ENCODE measurements around the gene NOC2L. TPM values are rescaled to one million over a fixed set of nuclear protein-coding genes. Genes with fewer than 3 reads are reported as not detected.

The NOC2L gene
- total and polyA plus RNA-seq, 10 donors: 26.2 to 73.4 (median 45.9) TPM

DNA sequence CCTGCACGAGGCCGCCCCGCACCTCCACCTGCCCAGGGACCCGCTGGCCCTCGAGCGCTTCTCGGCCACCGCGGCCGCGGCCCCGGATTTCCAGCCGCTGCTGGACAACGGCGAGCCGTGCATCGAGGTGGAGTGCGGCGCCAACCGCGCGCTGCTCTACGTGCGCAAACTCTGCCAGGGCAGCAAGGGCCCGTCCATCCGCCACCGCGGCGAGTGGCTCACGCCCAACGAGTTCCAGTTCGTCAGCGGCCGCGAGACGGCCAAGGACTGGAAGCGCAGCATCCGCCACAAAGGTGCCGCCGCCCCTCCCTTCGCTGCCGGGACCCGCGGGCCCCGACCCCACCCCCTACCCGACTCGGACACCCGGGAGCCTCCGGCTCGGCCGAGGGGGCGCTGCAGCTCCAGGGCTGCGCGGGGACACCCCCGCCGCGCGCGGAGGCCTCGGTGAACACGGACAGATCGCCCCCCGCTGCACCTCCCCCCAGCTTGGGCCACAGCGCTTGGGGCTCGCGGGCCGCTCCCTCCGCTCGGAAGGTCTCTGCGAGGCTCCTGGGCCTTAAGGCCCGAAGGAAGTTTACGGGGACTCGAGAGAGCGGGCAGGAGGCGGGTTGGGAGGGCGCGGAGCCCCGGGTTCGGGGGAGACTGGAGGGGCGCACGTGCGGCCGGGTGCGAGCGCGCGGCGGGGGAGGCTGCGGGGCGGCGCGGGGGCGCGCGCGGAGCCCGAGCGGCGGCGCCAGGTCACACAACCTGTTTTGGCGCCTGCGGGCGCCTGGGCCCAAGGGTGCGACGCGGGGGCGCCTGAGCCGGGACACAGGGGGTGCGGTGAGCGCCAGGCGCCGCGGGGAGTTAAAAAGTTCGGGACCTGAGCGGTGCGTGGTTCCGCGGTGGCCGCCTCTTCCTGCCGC lies 34.1 kb downstream of the NOC2L start:
- intact Hi-C loops (cut with DNase I; ENCODE audit: low total_unique reads): no loop called here
- Histone ChIP-seq H3K4me1 (peaks cover 21 to 69% (median 51%) of the 10 kb centered on the region in 6 donors), H3K27me3 (replicated peaks in 1 of 7) (peaks cover 0 to 100% (median 83%) of the 10 kb centered on the region in 7 donors), H3K27ac (peak overlapping the region in 4 of 8 donors; percentile 28 to 80 (median 62)), H3K4me3 (peak overlapping the region; percentile 22 to 75 (median 53)), H3K9me3 (no peaks in the 10 kb centered on the region), H3K36me3 (no peaks in the 10 kb centered on the region)
- 0 to 3% (median 0%) methylated on average over 18 to 119 of the region's 120 CpGs for WGBS, 5 donors
- no peak for TF ChIP-seq POLR2A (IDR thresholded peaks at IDR 0.05)
- TF ChIP-seq, protein P1, sequence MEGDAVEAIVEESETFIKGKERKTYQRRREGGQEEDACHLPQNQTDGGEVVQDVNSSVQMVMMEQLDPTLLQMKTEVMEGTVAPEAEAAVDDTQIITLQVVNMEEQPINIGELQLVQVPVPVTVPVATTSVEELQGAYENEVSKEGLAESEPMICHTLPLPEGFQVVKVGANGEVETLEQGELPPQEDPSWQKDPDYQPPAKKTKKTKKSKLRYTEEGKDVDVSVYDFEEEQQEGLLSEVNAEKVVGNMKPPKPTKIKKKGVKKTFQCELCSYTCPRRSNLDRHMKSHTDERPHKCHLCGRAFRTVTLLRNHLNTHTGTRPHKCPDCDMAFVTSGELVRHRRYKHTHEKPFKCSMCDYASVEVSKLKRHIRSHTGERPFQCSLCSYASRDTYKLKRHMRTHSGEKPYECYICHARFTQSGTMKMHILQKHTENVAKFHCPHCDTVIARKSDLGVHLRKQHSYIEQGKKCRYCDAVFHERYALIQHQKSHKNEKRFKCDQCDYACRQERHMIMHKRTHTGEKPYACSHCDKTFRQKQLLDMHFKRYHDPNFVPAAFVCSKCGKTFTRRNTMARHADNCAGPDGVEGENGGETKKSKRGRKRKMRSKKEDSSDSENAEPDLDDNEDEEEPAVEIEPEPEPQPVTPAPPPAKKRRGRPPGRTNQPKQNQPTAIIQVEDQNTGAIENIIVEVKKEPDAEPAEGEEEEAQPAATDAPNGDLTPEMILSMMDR (IDR thresholded peaks at IDR 0.05 in 8 of 11, conservative IDR thresholded peaks at IDR 0.05 in 3 of 11): peak in 1 of 11 experiments; percentile 23
- peak in 2 of 3 donors; percentile 12 to 42 for TF ChIP-seq POLR2AphosphoS5 (IDR thresholded peaks at IDR 0.05)
- DNase-seq: no peak

DNA sequence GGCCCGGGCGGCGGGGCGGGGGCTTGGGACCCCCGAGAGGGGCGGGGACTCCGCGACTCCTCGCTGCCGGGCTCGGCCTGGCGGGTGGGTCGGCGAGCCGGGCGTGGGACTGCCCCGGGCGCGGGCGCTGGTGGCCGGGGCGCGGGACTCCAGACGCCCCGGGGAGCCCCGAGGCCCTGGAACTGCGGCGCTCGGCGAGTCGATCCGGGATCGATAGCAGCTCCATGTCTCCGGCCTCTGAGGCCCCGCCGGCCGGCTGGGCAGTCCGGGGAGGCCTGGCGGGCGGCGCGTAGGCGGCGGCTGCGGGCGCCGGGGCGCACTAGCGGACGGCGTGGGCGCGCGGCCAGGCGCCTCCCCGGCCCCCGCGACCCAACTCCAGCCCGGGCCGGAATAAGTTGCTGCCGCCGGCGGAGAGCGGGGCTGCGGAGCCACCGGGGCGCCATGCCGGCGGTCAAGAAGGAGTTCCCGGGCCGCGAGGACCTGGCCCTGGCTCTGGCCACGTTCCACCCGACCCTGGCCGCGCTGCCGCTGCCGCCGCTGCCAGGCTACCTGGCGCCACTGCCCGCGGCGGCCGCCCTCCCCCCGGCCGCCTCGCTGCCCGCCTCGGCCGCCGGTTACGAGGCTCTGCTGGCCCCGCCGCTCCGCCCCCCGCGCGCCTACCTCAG lies 34.9 kb downstream of the NOC2L start:
- intact Hi-C loops (cut with DNase I; ENCODE audit: low total_unique reads): no loop called here
- 0 to 2% (median 1%) methylated on average over 19 to 98 of the region's 98 CpGs for WGBS, 5 donors
- no peak for TF ChIP-seq POLR2AphosphoS5 (IDR thresholded peaks at IDR 0.05)
- TF ChIP-seq POLR2A (IDR thresholded peaks at IDR 0.05): no peak
- TF ChIP-seq, protein P1 (IDR thresholded peaks at IDR 0.05 in 8 of 11, conservative IDR thresholded peaks at IDR 0.05 in 3 of 11): no peak
- peak overlapping the region in 4 of 8 donors; percentile 28 to 80 (median 62) for H3K27ac ChIP-seq
- DNase-seq: no peak
- H3K4me1 ChIP-seq: peaks cover 21 to 70% (median 51%) of the 10 kb centered on the region in 6 donors
- no peaks in the 10 kb centered on the region for H3K36me3 ChIP-seq
- H3K9me3 ChIP-seq: no peaks in the 10 kb centered on the region
- H3K27me3 ChIP-seq (replicated peaks in 1 of 7): peaks cover 0 to 100% (median 91%) of the 10 kb centered on the region in 7 donors
- peak overlapping the region; percentile 22 to 75 (median 53) for H3K4me3 ChIP-seq

DNA sequence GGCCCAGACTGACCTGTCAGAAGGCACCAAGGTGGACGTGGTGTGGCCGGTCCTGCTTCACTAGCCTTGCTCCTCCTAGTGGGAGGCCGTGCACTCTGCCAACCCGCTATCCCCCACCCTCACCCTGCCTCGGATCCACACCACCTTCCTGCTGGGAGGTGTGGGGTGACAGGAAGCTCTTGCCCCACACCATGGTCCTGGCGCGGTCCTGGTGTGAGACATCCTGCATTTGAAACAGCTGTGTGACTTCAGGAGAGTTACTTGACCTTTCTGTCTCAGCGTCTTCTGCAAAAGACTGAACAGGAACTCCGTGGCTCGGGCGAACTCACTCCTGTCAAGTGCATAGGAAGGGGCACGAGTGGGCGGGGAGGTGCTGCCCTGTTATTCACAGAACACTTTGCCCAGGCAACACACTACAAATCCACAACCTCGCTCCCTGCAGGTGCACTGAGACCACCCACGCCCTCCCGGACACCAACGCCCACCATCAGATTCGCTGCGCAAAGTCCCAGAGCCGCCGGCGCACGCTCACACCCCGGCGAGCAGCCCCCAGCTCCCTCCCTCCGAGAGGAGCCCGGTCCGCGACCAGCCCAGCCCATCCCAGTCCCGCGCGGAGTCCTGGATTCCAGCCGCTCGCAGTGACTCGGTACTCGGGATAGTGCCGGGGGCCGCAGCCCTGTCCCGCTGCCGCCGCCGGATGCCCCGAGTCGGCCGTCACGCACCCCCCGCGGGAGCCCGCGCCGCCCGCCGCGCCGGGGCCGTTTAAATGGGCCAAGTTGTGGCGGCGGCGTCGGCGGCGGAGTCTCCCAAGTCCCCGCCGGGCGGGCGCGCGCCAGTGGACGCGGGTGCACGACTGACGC lies 35.7 kb downstream of the NOC2L start, which contains the start of gene SAMD11:
TSS of gene SAMD11 (plus strand) at position 793 of the 860 bp plus-strand sequence. CDS start 509 bp downstream, outside the sequence.
- intact Hi-C loops (cut with DNase I; ENCODE audit: low total_unique reads): no loop called here
- Histone ChIP-seq H3K4me1 (peaks cover 21 to 70% (median 51%) of the 10 kb centered on the region in 6 donors), H3K27me3 (replicated peaks in 1 of 7) (peaks cover 0 to 100% (median 95%) of the 10 kb centered on the region in 7 donors), H3K9me3 (no peaks in the 10 kb centered on the region), H3K36me3 (no peaks in the 10 kb centered on the region), H3K4me3 (peak within 1 kb of the TSS; percentile 22 to 75 (median 53)), H3K27ac (peak within 1 kb of the TSS in 4 of 8 donors; percentile 28 to 80 (median 62))
- TF ChIP-seq POLR2A (IDR thresholded peaks at IDR 0.05) (no peak), POLR2AphosphoS5 (IDR thresholded peaks at IDR 0.05) (peak in 2 of 3 donors; percentile 25 to 27)
- TF ChIP-seq, protein P1 (IDR thresholded peaks at IDR 0.05 in 8 of 11, conservative IDR thresholded peaks at IDR 0.05 in 3 of 11): no peak
- peak; percentile 88 for DNase-seq
- WGBS, 5 donors: 2 to 6% (median 3%) methylated on average over 23 to 72 of the region's 72 CpGs

All from spleen (tissue), 11 donors.